K562 (cell line): ENCODE data around the gene EVL. TPM values are rescaled to one million over a fixed set of nuclear protein-coding genes. Genes with fewer than 3 reads are reported as not detected.

Experiments used
- BHLHE40 ChIP-seq: IDR thresholded peaks from 2 replicates; pipeline ENCODE4 v1.6.1; 2011; ENCODE audit warnings: low read length, improper control_type of control experiment
- C11orf30 ChIP-seq: fragments of 450-650 bp; IDR thresholded peaks from 2 replicates; pipeline ENCODE4 v1.6.1; 2016; ENCODE audit warnings: low read depth, mild to moderate bottlenecking
- CBX2 ChIP-seq: fragments of 200-600 bp; sonication (generic); IDR thresholded peaks from one replicate; pipeline ENCODE4 v1.6.1; 2012; ENCODE audit warnings: mild to moderate bottlenecking, low read length, inconsistent platforms; ENCODE audit not compliant: insufficient read depth, poor library complexity, severe bottlenecking
- CREB1 ChIP-seq, 2 experiments: sonication (generic) in 1 of 2; formaldehyde crosslinking in 1 of 2; IDR thresholded peaks; 2 replicates each; pipeline versions ENCODE4 v1.6.1 to v1.8.0; 2012 to 2022; ENCODE audit warnings: inconsistent platforms in 1 of 2, mild to moderate bottlenecking in 1 of 2, missing genetic modification reagents in 1 of 2, moderate library complexity in 1 of 2
- GTF2A2 ChIP-seq: IDR thresholded peaks from 2 replicates; pipeline ENCODE4 v1.6.1; 2016; ENCODE audit warnings: mild to moderate bottlenecking, missing genetic modification characterization, missing compliant biosample characterization
- HDAC6 ChIP-seq: IDR thresholded peaks from 2 replicates; pipeline ENCODE4 v1.6.1; 2012; ENCODE audit warnings: low read depth, mild to moderate bottlenecking, control low read depth, inconsistent platforms, low read length, moderate library complexity
- MED1 ChIP-seq: sonication (generic); formaldehyde crosslinking; IDR thresholded peaks from 2 replicates; pipeline ENCODE4 v1.8.1; 2023; ENCODE audit warnings: missing genetic modification reagents, borderline replicate concordance
- polyA plus RNA-seq, 8 experiments: library from polyadenylated mRNA; depleted of rRNA in 4 of 8; stranded (reverse) in 5 of 8; unstranded in 3 of 8; fragments of >200 nt; fragmentation: Nextera tagmentation in 2 of 8; fragmentation: Illumina TruSeq in 1 of 8; extraction: Ambion mirVana in 2 of 8; extraction: Trizol in 1 of 8; gene quantifications; 2 replicates each; pipeline versions ENCODE4 v1.2.1 to v1.2.3, GENCODE V29; 2011 to 2014; ENCODE audit warnings: inconsistent platforms in 1 of 8, missing spikeins in 1 of 8
- total RNA-seq, 7 experiments: library from RNA; depleted of rRNA in 6 of 7; stranded (reverse); fragments of >200 nt in 6 of 7; fragmentation: Illumina TruSeq in 2 of 7; extraction: Trizol in 2 of 7; gene quantifications; 2 replicates each; pipeline versions ENCODE4 v1.2.1 to v1.2.3, GENCODE V29; 2011 to 2021; ENCODE audit warnings: low replicate concordance in 1 of 7
- TF ChIP-seq, protein P1 (sequence below), 2 experiments: fragments of 450-650 bp in 1 of 2; sonication (generic) in 1 of 2; formaldehyde crosslinking in 1 of 2; IDR thresholded peaks; 2 replicates each; pipeline versions ENCODE4 v1.7.1 to v1.9.0; 2016 to 2022; ENCODE audit warnings: inconsistent platforms in 1 of 2, mild to moderate bottlenecking in 1 of 2, missing genetic modification reagents in 1 of 2
- TF ChIP-seq, protein P2 (sequence below): fragments of 250-450 bp; sonication (Bioruptor Pico); IDR thresholded peaks from 2 replicates; pipeline ENCODE4 v1.5.1; 2021; ENCODE audit warnings: mild to moderate bottlenecking
- TF ChIP-seq, protein P3 (sequence below): fragments of 450-650 bp; conservative IDR thresholded peaks from 2 replicates; pipeline ENCODE4 v1.6.1; 2016; ENCODE audit warnings: missing genetic modification characterization, low read depth, mild to moderate bottlenecking, control low read depth, missing compliant biosample characterization
- TF ChIP-seq, protein P4 (sequence below), 2 experiments: fragments of 450-650 bp; IDR thresholded peaks; 2 replicates each; pipeline ENCODE4 v1.6.1; 2016

The EVL gene
- total and polyA plus RNA-seq, 9 of the 15 experiments (the other 6 are each of a cell fraction or from before 2014, with no cell fraction given) = 2.9 to 43.4 (median 23.9) TPM

DNA sequence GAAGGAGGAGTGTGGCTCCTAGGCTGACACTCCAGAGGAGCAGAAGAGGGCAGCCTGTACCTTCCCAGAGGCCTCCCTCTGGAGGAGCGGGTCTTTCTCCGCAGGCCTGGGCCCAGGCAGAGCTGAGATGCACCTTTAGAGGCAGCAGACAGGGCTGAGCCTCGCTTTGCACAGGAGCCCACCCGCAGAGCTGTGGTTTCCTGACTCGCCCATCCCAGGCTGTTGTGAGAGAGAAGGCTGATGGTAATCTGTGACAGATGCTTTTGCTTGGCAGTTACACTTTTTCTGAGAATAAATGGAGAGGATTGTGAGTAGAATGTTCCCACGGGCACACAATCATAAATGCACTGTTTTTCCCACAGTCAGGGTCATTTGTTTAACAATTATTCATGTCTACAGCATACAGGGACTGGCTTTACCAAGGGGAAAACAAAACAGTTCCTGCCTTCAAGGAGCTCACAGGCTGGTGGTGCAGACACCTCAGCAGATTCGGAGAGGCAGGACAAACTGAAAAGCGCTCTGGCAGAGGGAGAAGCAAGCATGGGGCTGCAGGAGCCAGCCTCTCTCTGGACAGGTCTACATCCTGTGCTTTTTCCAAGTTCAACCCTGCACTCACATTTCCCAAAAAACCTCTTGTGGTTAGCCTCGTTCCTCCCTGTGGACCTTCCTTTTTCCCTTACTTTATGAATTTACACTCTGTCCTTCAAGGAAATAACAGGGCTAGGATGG is 13.9 kb downstream of the EVL start (continued):
- TF ChIP-seq, protein P1, sequence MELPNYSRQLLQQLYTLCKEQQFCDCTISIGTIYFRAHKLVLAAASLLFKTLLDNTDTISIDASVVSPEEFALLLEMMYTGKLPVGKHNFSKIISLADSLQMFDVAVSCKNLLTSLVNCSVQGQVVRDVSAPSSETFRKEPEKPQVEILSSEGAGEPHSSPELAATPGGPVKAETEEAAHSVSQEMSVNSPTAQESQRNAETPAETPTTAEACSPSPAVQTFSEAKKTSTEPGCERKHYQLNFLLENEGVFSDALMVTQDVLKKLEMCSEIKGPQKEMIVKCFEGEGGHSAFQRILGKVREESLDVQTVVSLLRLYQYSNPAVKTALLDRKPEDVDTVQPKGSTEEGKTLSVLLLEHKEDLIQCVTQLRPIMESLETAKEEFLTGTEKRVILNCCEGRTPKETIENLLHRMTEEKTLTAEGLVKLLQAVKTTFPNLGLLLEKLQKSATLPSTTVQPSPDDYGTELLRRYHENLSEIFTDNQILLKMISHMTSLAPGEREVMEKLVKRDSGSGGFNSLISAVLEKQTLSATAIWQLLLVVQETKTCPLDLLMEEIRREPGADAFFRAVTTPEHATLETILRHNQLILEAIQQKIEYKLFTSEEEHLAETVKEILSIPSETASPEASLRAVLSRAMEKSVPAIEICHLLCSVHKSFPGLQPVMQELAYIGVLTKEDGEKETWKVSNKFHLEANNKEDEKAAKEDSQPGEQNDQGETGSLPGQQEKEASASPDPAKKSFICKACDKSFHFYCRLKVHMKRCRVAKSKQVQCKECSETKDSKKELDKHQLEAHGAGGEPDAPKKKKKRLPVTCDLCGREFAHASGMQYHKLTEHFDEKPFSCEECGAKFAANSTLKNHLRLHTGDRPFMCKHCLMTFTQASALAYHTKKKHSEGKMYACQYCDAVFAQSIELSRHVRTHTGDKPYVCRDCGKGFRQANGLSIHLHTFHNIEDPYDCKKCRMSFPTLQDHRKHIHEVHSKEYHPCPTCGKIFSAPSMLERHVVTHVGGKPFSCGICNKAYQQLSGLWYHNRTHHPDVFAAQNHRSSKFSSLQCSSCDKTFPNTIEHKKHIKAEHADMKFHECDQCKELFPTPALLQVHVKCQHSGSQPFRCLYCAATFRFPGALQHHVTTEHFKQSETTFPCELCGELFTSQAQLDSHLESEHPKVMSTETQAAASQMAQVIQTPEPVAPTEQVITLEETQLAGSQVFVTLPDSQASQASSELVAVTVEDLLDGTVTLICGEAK (IDR thresholded peaks at IDR 0.05) = no peak
- TF ChIP-seq, protein P1 (CRISPR knock-in tag; IDR thresholded peaks at IDR 0.05) = no peak
- TF ChIP-seq, protein P2, sequence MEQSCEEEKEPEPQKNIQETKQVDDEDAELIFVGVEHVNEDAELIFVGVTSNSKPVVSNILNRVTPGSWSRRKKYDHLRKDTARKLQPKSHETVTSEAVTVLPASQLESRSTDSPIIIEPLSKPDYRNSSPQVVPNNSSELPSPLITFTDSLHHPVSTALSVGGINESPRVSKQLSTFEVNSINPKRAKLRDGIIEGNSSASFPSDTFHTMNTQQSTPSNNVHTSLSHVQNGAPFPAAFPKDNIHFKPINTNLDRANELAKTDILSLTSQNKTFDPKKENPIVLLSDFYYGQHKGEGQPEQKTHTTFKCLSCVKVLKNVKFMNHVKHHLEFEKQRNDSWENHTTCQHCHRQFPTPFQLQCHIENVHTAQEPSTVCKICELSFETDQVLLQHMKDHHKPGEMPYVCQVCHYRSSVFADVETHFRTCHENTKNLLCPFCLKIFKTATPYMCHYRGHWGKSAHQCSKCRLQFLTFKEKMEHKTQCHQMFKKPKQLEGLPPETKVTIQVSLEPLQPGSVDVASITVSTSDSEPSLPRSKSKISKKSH (CRISPR knock-in tag) = no peak
- TF ChIP-seq HDAC6 (no peak), BHLHE40 (no peak), CBX2 (no peak), MED1 (CRISPR knock-in tag) (no peak), GTF2A2 (no peak), CREB1 (IDR thresholded peaks at IDR 0.05) (no peak), CREB1 (CRISPR knock-in tag; IDR thresholded peaks at IDR 0.05) (no peak), C11orf30 (no peak)
- TF ChIP-seq, protein P3, sequence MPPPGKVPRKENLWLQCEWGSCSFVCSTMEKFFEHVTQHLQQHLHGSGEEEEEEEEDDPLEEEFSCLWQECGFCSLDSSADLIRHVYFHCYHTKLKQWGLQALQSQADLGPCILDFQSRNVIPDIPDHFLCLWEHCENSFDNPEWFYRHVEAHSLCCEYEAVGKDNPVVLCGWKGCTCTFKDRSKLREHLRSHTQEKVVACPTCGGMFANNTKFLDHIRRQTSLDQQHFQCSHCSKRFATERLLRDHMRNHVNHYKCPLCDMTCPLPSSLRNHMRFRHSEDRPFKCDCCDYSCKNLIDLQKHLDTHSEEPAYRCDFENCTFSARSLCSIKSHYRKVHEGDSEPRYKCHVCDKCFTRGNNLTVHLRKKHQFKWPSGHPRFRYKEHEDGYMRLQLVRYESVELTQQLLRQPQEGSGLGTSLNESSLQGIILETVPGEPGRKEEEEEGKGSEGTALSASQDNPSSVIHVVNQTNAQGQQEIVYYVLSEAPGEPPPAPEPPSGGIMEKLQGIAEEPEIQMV (tag) = no peak
- TF ChIP-seq, protein P4, sequence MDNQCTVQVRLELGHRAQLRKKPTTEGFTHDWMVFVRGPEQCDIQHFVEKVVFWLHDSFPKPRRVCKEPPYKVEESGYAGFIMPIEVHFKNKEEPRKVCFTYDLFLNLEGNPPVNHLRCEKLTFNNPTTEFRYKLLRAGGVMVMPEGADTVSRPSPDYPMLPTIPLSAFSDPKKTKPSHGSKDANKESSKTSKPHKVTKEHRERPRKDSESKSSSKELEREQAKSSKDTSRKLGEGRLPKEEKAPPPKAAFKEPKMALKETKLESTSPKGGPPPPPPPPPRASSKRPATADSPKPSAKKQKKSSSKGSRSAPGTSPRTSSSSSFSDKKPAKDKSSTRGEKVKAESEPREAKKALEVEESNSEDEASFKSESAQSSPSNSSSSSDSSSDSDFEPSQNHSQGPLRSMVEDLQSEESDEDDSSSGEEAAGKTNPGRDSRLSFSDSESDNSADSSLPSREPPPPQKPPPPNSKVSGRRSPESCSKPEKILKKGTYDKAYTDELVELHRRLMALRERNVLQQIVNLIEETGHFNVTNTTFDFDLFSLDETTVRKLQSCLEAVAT (IDR thresholded peaks at IDR 0.05) = no peak
